RWPE1 (cell line): ENCODE measurements around the gene KAZN.

Source experiments
- CTCF ChIA-PET: fragments of 350-600 bp; sonication (Branson Sonifier 250); formaldehyde crosslinking; extraction: SDS; loops from one replicate; lab custom pipeline; 2021; lab: Yijun Ruan, JAX
- POLR2A ChIA-PET: fragments of 400-600 bp; formaldehyde crosslinking; extraction: SDS; loops from one replicate; lab custom pipeline; 2020; ENCODE audit warnings: antibody characterized with exemption; ENCODE audit not compliant: low non-redundant PET; lab: Yijun Ruan, JAX
- DNase-seq: peaks from one replicate; pipeline ENCODE4 v3.0.0; 2012; ENCODE audit warnings: low spot score
- H3K27ac ChIP-seq: fragments of 450-650 bp; 2 replicates; pipeline ENCODE4 v1.5.1; 2017
- TF ChIP-seq, protein P1 (sequence below): fragments of 450-650 bp; conservative IDR thresholded peaks from 2 replicates; pipeline ENCODE4 v1.5.1; 2017; ENCODE audit warnings: low read depth, mild to moderate bottlenecking

The KAZN gene

DNA sequence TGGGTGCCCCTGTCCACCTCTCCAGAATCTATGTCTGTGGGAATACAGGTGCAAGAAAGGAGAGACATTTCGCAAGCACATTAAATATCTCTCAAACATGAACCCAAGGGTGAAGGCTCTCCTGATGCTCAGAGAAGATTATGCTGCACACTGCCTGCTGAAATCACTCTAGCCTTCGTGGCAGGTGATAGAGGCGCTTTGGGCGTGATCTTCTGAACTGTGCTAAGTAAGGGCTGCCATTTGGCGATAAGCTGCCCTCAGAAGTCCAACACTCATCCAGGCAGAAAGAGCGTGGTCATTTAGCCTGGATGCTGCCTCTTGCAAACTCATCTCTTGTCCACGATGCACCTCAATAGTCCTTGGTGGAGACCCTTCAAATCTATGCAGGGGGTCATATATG is 241.9 kb downstream of the KAZN start:
- ChIA-PET CTCF (no interaction called here), POLR2A (no interaction called here)
- DNase-seq, result no peak
- TF ChIP-seq, protein P1, sequence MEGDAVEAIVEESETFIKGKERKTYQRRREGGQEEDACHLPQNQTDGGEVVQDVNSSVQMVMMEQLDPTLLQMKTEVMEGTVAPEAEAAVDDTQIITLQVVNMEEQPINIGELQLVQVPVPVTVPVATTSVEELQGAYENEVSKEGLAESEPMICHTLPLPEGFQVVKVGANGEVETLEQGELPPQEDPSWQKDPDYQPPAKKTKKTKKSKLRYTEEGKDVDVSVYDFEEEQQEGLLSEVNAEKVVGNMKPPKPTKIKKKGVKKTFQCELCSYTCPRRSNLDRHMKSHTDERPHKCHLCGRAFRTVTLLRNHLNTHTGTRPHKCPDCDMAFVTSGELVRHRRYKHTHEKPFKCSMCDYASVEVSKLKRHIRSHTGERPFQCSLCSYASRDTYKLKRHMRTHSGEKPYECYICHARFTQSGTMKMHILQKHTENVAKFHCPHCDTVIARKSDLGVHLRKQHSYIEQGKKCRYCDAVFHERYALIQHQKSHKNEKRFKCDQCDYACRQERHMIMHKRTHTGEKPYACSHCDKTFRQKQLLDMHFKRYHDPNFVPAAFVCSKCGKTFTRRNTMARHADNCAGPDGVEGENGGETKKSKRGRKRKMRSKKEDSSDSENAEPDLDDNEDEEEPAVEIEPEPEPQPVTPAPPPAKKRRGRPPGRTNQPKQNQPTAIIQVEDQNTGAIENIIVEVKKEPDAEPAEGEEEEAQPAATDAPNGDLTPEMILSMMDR, result no peak
- H3K27ac ChIP-seq, result no peak overlapping the region

DNA sequence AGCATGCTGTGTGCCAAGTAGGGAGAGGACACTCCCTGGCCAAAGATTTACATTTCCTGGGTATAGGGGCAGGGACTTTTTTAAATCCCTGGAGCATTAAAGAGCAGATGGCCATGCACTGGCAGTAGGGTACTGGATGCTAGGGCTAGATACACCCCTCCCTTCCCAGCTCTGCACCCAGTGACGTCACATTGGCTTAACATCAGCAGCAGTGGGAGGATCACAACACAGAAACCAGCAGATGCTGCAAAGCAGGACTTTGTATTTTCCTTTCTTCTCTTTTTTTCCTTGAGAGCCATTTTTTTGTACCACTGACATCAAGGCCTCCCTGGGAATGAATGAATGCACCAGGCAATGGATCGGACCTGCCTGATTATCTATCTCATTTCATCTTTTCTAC is 243.0 kb downstream of the KAZN start:
- CTCF ChIA-PET, result no interaction called here
- TF ChIP-seq, protein P1, result no peak
- no peak overlapping the region for H3K27ac ChIP-seq
- POLR2A ChIA-PET, result no interaction called here
- no peak for DNase-seq

DNA sequence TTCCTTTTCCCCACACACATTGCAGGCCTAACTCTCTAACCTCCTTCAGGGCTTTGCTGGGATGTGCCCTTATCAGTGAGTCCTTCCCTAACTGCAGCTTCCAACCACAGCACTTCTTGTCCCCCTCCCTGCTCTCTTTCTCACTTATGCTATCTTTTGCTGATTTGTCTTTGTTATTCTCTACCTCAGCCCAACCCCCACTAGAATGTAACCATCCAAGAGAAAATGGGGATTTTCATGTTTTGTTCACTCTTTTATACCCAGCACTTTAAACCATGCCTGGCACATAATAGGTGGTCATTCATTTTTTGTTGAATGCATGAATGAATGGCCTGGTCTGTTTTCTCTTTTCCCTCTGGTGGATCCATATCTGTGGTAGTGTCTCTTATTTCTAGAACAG is 243.5 kb downstream of the KAZN start:
- POLR2A ChIA-PET, result no interaction called here
- no peak overlapping the region for H3K27ac ChIP-seq
- TF ChIP-seq, protein P1, result no peak
- no peak for DNase-seq
- CTCF ChIA-PET, result no interaction called here

DNA sequence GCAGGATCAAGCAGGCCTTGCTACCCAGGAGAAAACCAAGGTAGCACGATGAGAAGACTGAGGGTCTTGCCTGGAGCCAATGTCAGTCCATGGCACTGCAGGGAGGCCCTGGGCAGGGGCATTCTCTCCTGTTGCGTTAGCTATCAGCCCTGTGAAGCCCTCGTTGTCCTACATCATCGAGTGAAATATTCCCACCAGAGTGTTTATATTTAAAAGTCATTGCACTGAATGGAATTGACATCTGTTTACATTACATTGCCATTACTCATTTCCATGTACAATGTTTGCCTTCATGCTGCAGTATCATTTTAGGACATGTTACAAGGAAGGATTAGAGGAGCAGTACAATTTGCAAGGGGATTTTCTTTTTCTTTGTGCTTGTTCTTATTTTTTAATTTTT is 243.9 kb downstream of the KAZN start:
- TF ChIP-seq, protein P1, result no peak
- no peak overlapping the region for H3K27ac ChIP-seq
- ChIA-PET POLR2A (no interaction called here), CTCF (no interaction called here)
- DNase-seq, result no peak

DNA sequence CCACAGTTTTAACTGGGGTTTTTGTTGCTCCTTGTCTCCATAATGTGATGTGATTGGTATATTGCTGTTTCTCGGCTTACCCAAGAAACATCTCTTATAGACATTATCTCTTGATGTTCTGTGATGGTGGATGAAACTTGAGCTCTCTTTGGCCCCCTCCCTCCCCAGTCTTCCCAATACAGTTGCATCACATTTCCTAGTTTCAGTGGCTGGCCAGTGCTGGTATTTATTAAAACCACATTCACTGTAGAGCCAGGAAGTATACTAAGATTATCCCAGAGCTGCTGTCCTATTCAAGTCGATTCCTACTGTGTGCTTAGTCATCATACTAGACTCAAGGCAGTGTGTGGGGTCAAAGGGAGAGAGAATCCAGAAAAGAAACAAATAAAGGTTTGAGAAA is 244.4 kb downstream of the KAZN start:
- DNase-seq, result no peak
- CTCF ChIA-PET, result no interaction called here
- TF ChIP-seq, protein P1, result no peak
- POLR2A ChIA-PET, result no interaction called here
- no peak overlapping the region for H3K27ac ChIP-seq

DNA sequence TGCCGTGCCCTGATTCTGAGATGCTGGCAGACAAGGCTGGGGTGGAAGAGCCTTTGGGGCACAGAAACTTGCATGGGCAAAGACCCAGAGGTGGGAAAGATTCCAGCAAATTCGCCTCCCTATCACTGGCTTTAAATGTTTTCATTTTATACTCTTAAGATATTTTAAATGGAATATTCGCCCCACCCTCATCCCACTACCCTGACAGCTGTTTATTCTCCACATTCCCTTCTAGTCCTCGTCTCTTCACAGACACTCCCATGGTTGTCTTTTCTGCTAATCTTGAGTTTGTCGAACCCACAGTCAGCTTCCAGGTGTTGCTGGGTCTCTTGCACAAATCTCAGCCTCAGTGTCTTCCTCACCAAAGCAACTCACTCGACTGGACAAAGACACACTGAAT is 245.0 kb downstream of the KAZN start:
- no peak overlapping the region for H3K27ac ChIP-seq
- POLR2A ChIA-PET, result no interaction called here
- DNase-seq, result no peak

More for the DNA sequence above, 245.0 kb downstream of the KAZN start:
- CTCF ChIA-PET, result no interaction called here
- TF ChIP-seq, protein P1, result no peak
